Activated CD8-positive, alpha-beta memory T cell treated with anti-CD3 and anti-CD28 coated beads for 36 hours (primary cell): Measurements from ENCODE around the gene MMGT1. TPM values are rescaled to one million over a fixed set of nuclear protein-coding genes. Genes with fewer than 3 reads are reported as not detected.
"Not testable (repeated sequence)": the region's sequence is repeated elsewhere in the genome, so short reads cannot be mapped to it uniquely, and the experiment has no call there.

Experiments
- CTCF ChIA-PET: fragments of 350-600 bp; sonication (Branson Sonifier 250); formaldehyde crosslinking; loops from one replicate; lab custom pipeline; 2021; ENCODE audit warnings: antibody characterized with exemption; lab: Charles Lee
- POLR2A ChIA-PET: fragments of 350-600 bp; sonication (Branson Sonifier 250); formaldehyde crosslinking; loops from one replicate; lab custom pipeline; 2021; ENCODE audit warnings: antibody characterized with exemption; lab: Charles Lee
- total RNA-seq, 2 experiments: library from RNA; stranded (reverse); gene quantifications; one replicate each; pipeline ENCODE4 v1.2.3, GENCODE V29; 2021

Gene MMGT1
- total RNA-seq, 2 experiments from 2014 or later: 24.8 to 26.3 TPM

- CTCF ChIA-PET: no interaction called here
- POLR2A ChIA-PET: no interaction called here
These were observed 41.9 kb downstream of the MMGT1 start for GRCh38 chrX:135931644-135932487.

GRCh38 chrX:135927897-135928296 lies 45.9 kb downstream of the MMGT1 start:
- POLR2A ChIA-PET: no interaction called here
- CTCF ChIA-PET: no interaction called here

GRCh38 chrX:135923353-135923752 lies 50.4 kb downstream of the MMGT1 start:
- ChIA-PET CTCF (no interaction called here), POLR2A (no interaction called here)

- CTCF ChIA-PET, POLR2A ChIA-PET: not testable (repeated sequence)
These were observed 53.3 kb downstream of the MMGT1 start for GRCh38 chrX:135920516-135920915.

- ChIA-PET POLR2A (no interaction called here), CTCF (no interaction called here)
These were observed 59.4 kb downstream of the MMGT1 start for GRCh38 chrX:135914404-135914803.

Other genes starting within 250 kb of the MMGT1 start
- gene CT45A3, start 205.8 kb downstream of the MMGT1 start, total RNA-seq: not detected
- gene CT45A5, start 188.5 kb downstream of the MMGT1 start, total RNA-seq: not detected
- gene CT45A6, start 171.2 kb downstream of the MMGT1 start, total RNA-seq: not detected
- not detected for gene CT45A2, start 154.0 kb downstream of the MMGT1 start, total RNA-seq
- not detected for gene CT45A7, start 136.7 kb downstream of the MMGT1 start, total RNA-seq
- gene CT45A8, start 119.5 kb downstream of the MMGT1 start, total RNA-seq: not detected
- not detected for gene CT45A9, start 102.2 kb downstream of the MMGT1 start, total RNA-seq
- gene CT45A10, start 80.5 kb downstream of the MMGT1 start, total RNA-seq: not detected
- gene SAGE1, start 80.3 kb downstream of the MMGT1 start, total RNA-seq: not detected
- gene SLC9A6, start 11.4 kb upstream of the MMGT1 start, total RNA-seq: 10 to 100 TPM; 14.8 to 15.2 TPM
- 10 to 100 TPM; 17.8 to 18.2 TPM for gene FHL1, start 173.5 kb upstream of the MMGT1 start, total RNA-seq